ENCODE results near the gene SORCS2.

SORCS2 gene

DNA sequence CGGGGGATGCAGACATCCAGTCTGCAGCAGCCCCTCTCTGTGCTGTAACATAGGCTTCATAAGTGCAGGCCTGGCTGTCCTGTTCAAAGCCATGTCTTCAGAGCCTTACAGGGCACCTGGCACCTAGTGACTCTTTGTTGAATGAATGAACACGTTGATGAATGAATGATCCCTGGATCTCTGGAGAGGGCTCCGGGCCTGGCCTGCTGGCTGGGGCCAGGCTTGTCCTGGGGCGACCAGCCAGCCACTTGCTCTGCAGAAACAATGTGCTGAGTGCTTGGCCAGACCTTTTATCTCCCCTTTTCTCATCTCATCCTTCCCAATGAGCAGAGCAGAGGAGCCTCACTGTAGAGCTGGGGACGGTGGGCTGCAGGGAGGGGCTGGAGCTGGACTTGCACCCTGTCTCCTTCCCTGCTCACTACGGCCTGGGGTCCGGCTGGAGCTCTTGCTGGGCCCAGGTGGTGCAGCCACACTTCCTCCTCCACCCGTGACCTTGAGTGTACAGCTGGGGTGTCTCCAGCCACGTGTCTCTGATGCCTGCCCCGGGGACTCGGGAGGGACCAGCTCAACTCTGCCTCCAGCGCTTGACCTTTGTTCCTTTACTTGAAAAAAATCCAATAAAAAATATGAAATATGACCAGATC, 164.5 kb downstream of the SORCS2 start:
- no peak for DNase-seq (ENCODE audit: low read depth)

DNA sequence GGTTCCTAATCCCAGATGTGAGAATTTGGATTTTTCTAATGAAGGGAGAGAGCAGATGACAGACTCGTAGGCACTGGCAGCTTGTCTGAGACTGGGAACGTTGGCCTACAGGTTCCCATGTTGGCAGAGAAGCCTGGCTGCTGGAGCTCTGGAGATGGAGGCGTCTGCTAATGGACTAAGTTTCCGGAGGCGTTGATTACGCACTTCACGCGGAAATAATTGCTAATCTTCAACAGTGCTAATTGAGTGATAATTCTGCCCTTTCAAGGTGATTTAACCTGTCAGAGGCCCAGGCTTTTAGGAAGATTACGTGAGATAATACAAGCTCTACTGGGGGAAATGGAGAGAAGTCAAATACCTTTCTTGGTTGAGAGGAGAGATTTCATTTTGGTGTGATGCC, 165.0 kb downstream of the SORCS2 start:
- no peak for DNase-seq (ENCODE audit: low read depth)

DNA sequence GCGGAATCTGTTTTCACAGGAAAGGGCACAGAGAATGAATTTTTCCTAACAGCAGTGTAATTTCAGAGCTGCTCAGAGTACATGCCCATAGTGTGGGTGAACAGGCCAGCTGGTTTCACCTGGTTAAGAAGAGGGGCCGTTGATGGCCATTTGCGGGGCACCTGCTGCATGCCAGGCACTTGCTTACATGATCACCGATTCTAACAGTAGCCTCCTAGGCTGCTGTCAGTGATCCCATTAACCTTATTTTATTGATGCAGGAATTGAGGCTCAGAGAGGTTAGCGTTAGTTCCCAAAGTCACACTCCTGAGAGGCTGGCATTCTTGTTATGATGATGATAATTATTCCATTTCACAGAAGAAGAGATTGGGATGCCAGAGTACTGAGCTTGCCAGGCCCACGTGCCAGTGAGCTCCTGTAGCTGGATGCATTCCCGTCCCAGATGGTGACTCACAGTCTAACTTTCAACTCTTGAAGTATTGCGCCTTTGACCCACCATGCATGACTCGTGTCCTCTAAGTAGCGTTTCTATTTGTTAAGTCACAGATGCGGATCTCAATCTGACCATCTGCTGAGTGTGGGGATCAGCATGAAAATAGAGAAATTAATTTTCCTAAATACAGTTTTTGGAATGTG, 165.9 kb downstream of the SORCS2 start:
- DNase-seq (ENCODE audit: low read depth): no peak

DNA sequence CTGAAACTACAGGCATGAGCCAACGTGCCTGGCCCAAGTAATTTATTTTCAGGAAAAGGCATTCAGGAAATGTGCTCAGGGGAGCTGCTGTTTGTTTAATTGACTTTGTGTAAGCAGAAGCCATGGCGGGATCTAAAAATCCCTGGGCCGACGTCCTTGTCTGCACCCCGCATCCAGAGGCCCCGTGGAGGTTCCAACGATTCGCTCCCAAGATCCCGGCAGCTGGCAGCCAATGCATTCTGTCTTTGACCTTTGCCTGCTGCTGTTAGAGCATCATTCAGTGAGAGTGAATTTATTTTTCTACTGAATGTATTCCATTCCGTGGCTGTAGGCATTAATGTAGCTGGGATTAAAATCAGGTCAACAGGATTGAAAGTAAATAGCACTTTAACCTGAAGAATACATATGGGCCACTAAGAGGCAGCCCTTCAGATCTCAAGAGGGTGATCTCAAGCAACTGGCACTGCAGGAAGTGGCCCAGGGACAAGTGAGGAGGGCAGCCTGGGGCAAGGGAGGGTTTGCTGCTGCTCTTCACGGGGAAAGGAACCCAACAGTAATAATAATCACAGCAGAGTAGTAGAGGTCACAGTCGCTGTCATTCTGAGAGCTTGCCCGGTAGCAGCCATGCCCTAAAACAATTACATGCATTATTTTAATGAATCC, 167.2 kb downstream of the SORCS2 start:
- DNase-seq (ENCODE audit: low read depth): no peak

DNA sequence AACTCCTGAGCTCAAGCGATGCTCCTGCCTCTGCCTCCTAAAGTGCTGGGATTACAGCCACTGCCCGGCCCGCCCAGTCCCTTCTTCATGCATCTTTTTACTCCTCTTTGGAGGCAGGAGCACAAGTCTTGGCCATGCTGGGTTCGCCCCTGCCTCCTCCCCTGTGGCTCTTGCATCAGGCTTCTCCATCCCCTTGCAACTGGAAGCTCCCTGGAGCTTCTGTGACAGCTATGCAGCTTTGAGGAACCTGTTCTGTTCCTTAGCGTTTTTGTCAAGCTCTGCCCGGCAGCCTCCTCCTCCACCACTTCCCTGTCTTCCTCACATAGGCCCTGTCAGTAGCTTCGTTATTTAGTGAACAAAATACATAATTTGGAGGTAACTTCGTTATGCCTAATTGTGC, 168.5 kb downstream of the SORCS2 start:
- no peak for DNase-seq (ENCODE audit: low read depth)

DNA sequence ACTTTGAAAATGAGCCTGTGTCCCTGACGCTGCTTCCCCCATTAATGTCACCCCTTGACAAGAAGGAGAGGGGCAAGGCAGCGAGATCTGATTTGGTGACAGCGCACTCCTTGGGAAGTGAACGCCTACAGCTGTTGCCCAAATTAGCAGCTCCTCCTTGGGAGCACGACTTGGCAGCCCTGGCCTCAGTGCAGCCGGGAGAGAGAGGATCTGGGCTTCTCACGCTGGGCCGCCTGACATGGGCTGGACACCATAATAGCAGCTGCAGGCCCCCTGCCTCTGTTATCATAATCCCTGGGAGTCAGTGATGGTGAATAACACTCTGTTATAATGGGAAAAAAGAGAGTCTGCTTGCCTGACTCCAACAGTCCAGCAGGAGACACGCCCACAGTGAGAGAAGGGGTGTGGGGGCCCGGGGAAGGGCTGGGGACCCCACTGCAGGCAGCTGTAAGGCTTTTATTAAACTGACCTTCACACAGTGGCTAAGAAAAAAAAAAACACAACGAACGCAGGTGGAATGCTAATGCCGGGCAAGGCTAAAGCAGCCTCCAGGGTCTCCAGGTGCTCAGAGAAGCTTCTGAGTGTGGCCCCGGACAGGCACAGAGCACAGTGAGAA, 169.1 kb downstream of the SORCS2 start:
- no peak for DNase-seq (ENCODE audit: low read depth)

DNA sequence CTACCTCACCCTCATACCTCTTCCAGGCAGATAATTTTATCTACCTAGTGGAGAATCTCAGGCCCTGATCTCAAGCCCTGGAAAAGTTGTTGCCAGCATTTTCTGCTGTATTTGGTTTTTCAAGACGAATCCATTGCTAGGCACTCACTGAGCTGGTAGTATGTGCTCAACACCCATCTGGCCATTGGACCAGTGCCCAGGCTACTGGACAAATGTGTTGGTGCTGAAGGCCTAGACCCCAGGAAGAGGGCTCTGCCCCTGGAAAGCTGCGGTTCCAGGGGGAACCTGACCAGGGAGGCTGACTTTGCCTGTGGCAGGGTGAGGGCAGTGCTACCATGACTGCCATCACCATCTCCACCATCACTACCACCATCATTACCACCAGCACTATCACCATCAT, 170.0 kb downstream of the SORCS2 start:
- no peak for DNase-seq (ENCODE audit: low read depth)

- DNase-seq (ENCODE audit: low read depth): no peak
Observed at GRCh38 chr4:7362862-7363430, 170.6 kb downstream of the SORCS2 start.

- no peak for DNase-seq (ENCODE audit: low read depth)
Observed at GRCh38 chr4:7364979-7365378, 172.6 kb downstream of the SORCS2 start.

DNA sequence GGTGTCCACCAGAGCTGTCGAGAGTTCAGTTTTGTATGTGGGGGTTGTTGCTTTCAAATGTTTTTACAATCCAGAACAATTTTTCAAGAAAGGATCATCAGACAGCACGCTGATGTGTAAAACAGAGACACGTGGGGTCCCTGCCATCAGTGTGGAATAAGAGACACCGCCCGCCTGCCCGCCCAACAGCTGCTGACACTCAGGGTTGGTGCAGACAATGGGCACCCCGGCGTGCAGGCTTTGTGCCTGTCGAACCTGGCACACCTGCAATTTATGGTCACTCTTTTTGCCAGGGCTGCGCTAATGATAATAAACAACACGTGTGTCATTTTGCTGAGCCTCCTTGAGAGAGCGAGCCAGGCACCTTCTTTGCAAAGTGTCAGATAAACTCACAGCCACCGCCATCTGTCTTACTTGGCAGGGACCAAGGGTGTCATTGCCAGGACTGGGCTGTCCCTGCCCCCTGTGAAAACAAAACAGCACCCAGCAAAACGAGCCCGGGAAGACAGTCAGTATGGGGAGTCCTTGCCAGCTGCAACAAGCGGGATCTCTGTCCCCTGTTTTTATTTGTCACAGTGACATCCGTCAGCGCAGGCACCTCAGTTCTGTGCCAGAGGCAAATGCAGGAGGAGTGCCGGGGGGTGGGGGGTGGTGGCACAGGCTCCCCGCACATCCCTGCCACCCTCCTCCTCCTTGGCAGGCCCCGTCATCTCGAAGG, 173.3 kb downstream of the SORCS2 start:
- DNase-seq (ENCODE audit: low read depth): no peak

DNA sequence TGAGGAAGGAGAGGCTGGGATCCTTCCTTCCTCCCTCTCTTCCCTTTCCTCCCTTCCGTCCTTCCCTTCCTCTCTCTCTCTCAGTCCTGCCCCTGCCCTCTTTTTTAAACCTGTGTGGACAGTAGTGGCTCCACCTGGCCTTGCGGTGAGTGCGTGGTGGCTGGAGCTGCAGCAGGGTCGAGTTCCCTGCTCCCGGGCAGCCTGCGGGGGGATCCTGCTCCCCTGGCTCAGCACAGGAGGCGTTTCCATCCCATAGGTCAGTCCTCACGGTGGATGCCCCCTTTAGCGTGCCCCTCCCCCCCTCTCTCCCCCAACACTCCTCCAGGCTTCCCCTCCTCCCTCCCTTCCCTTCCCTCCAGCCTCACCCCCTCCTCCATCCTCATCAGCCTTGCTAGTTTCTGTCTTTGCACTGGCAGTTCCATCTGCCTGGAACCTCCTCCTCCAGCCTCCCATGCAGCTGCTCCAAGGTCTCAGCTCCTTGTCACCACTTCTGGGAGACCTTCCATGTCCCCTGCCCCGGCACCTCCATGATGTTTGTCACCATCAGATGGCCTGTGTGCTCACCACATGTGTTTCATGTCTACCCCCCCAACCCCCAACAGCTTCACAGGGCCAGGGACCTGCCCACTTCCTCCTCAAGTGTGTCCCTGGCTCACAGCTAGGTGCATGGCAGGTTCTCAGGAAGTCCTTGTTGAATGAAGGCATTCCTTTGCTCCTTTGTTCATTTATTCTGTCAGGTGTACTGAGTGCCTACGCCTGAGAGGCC, 174.0 kb downstream of the SORCS2 start:
- DNase-seq (ENCODE audit: low read depth): no peak

GRCh38 chr4:7366954-7367353, 174.6 kb downstream of the SORCS2 start:
- DNase-seq (ENCODE audit: low read depth): no peak

- no peak for DNase-seq (ENCODE audit: low read depth)
Observed at GRCh38 chr4:7367406-7367805, 175.1 kb downstream of the SORCS2 start.

- no peak for DNase-seq (ENCODE audit: low read depth)
Observed at GRCh38 chr4:7367864-7368277, 175.5 kb downstream of the SORCS2 start.

- DNase-seq (ENCODE audit: low read depth): no peak
Observed at GRCh38 chr4:7368296-7368695, 176.0 kb downstream of the SORCS2 start.

DNA sequence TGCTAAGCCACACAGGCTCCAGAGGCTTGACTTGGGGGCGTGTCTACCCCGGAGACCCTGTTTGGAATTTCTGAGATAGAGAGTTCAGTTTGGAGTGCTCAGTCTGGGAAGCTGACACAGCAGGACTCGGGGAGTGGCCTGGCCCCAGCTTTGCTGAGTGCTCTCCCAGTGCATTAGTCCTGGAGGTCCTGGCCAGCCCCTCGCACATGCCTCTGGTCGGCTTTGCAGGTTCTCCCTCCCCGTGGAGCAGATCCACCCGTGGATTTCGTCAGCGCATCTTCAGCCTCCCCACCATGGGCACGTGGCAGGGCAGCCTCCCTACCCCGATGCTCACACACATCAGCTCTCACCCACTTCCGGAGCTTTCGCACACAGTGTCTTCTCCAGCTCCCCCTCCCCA, 177.2 kb downstream of the SORCS2 start:
- DNase-seq (ENCODE audit: low read depth): no peak

DNA sequence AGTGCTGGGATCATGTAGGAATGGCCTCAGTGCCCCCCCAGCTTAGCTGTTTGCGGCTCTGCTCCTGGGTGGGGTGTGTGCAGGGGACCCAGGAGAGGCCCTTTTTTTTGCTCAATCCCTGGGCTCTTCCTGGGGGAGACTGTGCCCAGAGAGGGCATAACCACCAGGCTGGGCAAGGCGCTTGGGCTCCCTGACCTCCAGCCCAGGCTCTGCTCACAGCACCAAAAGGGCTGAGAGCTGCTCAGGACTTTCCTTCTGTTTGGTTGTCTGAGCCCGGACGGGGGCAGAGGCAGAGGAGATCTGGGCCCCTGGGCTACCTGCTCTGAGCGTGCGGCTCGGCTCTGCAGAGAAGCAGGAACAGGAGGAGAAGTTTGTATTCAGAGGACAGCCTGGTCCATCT, 177.7 kb downstream of the SORCS2 start:
- DNase-seq (ENCODE audit: low read depth): no peak

DNA sequence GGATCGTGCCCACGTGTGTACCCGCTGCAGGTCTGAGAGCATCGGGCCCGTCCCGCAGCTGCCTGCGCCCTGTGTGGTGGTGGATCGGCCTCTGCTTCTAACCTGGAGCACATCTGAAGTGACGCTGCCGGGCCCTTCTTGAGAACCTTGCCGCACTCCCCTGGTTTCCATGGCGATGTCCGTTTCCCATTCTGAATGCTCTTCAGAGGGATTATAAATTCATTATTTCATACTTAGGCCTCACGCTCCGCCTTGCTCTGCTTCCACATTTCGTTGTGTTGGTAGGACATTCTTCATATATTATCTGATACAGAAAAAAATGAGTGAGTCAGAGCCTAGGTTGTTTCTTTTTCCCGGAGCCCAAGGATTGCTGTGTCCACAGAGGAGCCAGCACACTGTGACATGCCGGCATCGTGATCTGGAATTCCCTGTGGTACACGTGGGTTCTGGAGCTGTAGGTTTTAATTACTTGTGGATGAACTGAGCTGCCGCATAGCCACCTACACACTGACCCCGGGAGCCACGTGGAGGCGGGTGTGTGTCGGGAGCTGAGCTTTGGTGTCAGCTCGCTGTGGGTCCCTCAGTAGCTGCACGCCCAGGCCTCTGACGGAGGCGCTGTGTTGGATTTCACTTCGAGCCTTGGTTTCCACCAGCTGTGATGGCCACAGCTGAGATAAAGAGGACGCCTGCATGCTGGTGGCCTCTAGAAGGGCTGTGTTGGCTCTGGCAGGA, 179.0 kb downstream of the SORCS2 start:
- DNase-seq (ENCODE audit: low read depth): no peak

DNA sequence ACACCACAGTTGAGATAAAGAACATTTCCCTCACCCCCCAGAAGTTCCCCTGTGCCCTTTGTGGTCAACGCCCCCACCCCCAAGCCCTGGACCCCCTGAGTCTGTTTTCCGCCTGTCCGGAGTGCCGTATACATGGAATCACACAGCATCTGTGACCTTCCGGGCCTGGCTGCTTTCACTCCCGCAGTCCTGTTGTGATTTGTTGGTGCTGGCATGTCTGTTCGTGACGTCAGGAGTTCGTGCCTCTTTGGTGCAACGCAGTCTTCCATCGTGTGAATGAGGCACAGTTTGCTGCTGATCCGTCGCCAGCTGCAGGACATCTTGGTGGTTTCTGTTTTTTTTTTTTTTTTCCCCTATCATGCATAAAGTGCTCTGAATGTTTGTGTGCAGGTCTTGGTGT, 180.3 kb downstream of the SORCS2 start:
- DNase-seq (ENCODE audit: low read depth): no peak

DNA sequence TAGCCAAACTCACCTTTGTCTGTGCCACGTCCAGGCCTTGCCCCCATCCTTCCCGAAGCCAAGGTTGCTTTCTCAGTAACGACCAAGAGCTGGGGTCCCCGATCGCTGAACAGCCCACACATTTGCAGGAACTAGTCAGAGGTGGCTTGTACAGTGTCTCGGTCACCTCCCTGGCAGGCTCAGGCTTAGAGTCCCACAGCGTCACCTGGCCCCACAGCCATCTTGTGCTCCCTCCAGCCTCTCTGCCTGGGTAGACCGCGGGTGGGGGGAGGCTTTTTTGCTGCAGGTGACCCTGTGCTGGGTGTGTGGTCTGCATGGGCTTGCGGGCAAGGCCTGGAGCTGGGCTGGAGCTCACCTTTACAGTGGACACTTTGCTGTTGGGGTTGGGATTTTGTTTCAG, 182.2 kb downstream of the SORCS2 start:
- DNase-seq (ENCODE audit: low read depth): no peak

- no peak for DNase-seq (ENCODE audit: low read depth)
Observed at GRCh38 chr4:7375427-7375826, 183.1 kb downstream of the SORCS2 start.
